ENCODE measurements around the gene TBC1D20.
A peak's percentile ranks its signal among the peaks of the same experiment; 100 is the strongest.

The TBC1D20 gene

GRCh38 chr20:478949-479429 is 16.7 kb upstream of the TBC1D20 start:
- no peak for TF ChIP-seq GATA2 (IDR thresholded peaks at IDR 0.05; ENCODE audit: low read depth, low read length)
- TF ChIP-seq GATA3 (IDR thresholded peaks at IDR 0.05; ENCODE audit: low read depth, low read length): no peak

- TF ChIP-seq GATA3 (IDR thresholded peaks at IDR 0.05; ENCODE audit: low read depth, low read length) (no peak), GATA2 (IDR thresholded peaks at IDR 0.05; ENCODE audit: low read depth, low read length) (no peak)
Measured at GRCh38 chr20:478010-478948, 15.9 kb upstream of the TBC1D20 start.

GRCh38 chr20:475463-476357 is 13.4 kb upstream of the TBC1D20 start:
- TF ChIP-seq GATA3 (IDR thresholded peaks at IDR 0.05; ENCODE audit: low read depth, low read length) (no peak), GATA2 (IDR thresholded peaks at IDR 0.05; ENCODE audit: low read depth, low read length) (no peak)

GRCh38 chr20:474581-474980 is 12.2 kb upstream of the TBC1D20 start:
- TF ChIP-seq GATA2 (IDR thresholded peaks at IDR 0.05; ENCODE audit: low read depth, low read length) (no peak), GATA3 (IDR thresholded peaks at IDR 0.05; ENCODE audit: low read depth, low read length) (no peak)

- TF ChIP-seq GATA2 (IDR thresholded peaks at IDR 0.05; ENCODE audit: low read depth, low read length) (no peak), GATA3 (IDR thresholded peaks at IDR 0.05; ENCODE audit: low read depth, low read length) (no peak)
Measured at GRCh38 chr20:472889-473292, 10.6 kb upstream of the TBC1D20 start.

GRCh38 chr20:472137-472846 is 10.0 kb upstream of the TBC1D20 start:
- TF ChIP-seq GATA3 (IDR thresholded peaks at IDR 0.05; ENCODE audit: low read depth, low read length): no peak
- no peak for TF ChIP-seq GATA2 (IDR thresholded peaks at IDR 0.05; ENCODE audit: low read depth, low read length)

- TF ChIP-seq GATA3 (IDR thresholded peaks at IDR 0.05; ENCODE audit: low read depth, low read length): no peak
- TF ChIP-seq GATA2 (IDR thresholded peaks at IDR 0.05; ENCODE audit: low read depth, low read length): peak; percentile 27; the same call in 1 of the 2 replicates
Measured at GRCh38 chr20:469746-470490, 7.6 kb upstream of the TBC1D20 start.

- TF ChIP-seq GATA2 (IDR thresholded peaks at IDR 0.05; ENCODE audit: low read depth, low read length) (no peak), GATA3 (IDR thresholded peaks at IDR 0.05; ENCODE audit: low read depth, low read length) (no peak)
Measured at GRCh38 chr20:467755-468154, 5.4 kb upstream of the TBC1D20 start.

GRCh38 chr20:461254-462198 is 807 bp downstream of the TBC1D20 start:
- TF ChIP-seq GATA2 (IDR thresholded peaks at IDR 0.05; ENCODE audit: low read depth, low read length): no peak
- no peak for TF ChIP-seq GATA3 (IDR thresholded peaks at IDR 0.05; ENCODE audit: low read depth, low read length)

GRCh38 chr20:460707-461106 is 1.6 kb downstream of the TBC1D20 start:
- TF ChIP-seq GATA3 (IDR thresholded peaks at IDR 0.05; ENCODE audit: low read depth, low read length) (no peak), GATA2 (IDR thresholded peaks at IDR 0.05; ENCODE audit: low read depth, low read length) (no peak)

- no peak for TF ChIP-seq GATA3 (IDR thresholded peaks at IDR 0.05; ENCODE audit: low read depth, low read length)
- no peak for TF ChIP-seq GATA2 (IDR thresholded peaks at IDR 0.05; ENCODE audit: low read depth, low read length)
Measured at GRCh38 chr20:460180-460579, 2.2 kb downstream of the TBC1D20 start.

GRCh38 chr20:458776-459175 is 3.6 kb downstream of the TBC1D20 start:
- no peak for TF ChIP-seq GATA2 (IDR thresholded peaks at IDR 0.05; ENCODE audit: low read depth, low read length)
- TF ChIP-seq GATA3 (IDR thresholded peaks at IDR 0.05; ENCODE audit: low read depth, low read length): no peak

Data from SH-SY5Y (cell line).